GM23248 (cell line): ENCODE data around the gene CAMSAP2. TPM values are rescaled to one million over a fixed set of nuclear protein-coding genes. Genes with fewer than 3 reads are reported as not detected.

Experiments
- DNase-seq: peaks from one replicate; pipeline ENCODE4 v3.0.0-alpha.2; 2015
- H2AFZ ChIP-seq: fragments of 200-600 bp; sonication (generic); 2 replicates; pipeline ENCODE4 v1.6.1; 2016; ENCODE audit warnings: antibody characterized with exemption
- H3F3A ChIP-seq: fragments of 200-600 bp; sonication (generic); 2 replicates; pipeline ENCODE4 v1.6.1; 2016; ENCODE audit warnings: mild to moderate bottlenecking, antibody characterized with exemption, mixed run types; ENCODE audit not compliant: insufficient read depth
- H3K27ac ChIP-seq: fragments of 200-600 bp; sonication (generic); 2 replicates; pipeline ENCODE4 v1.5.1; 2016; ENCODE audit warnings: mild to moderate bottlenecking
- H3K27me3 ChIP-seq: fragments of 200-600 bp; sonication (generic); replicated peaks from 2 replicates; pipeline ENCODE4 v1.6.1; 2016; ENCODE audit warnings: mild to moderate bottlenecking; ENCODE audit not compliant: insufficient read depth
- H3K36me3 ChIP-seq: fragments of 200-600 bp; sonication (generic); 2 replicates; pipeline ENCODE4 v1.6.1; 2016; ENCODE audit warnings: low read depth, mild to moderate bottlenecking
- H3K4me1 ChIP-seq: fragments of 200-600 bp; sonication (generic); 2 replicates; pipeline ENCODE4 v1.6.1; 2016; ENCODE audit warnings: mild to moderate bottlenecking; ENCODE audit not compliant: insufficient read depth
- H3K4me2 ChIP-seq: fragments of 200-600 bp; sonication (generic); one replicate; pipeline ENCODE4 v1.6.1; 2016; ENCODE audit warnings: mild to moderate bottlenecking; ENCODE audit not compliant: unreplicated experiment
- H3K4me3 ChIP-seq: fragments of 200-600 bp; sonication (generic); 2 replicates; pipeline ENCODE4 v1.5.1; 2016; ENCODE audit warnings: mild to moderate bottlenecking
- H3K79me2 ChIP-seq: fragments of 200-600 bp; sonication (generic); 2 replicates; pipeline ENCODE4 v1.6.1; 2016; ENCODE audit warnings: mild to moderate bottlenecking; ENCODE audit not compliant: insufficient read depth
- H3K9ac ChIP-seq: fragments of 200-600 bp; sonication (generic); 2 replicates; pipeline ENCODE4 v1.6.1; 2016; ENCODE audit warnings: mild to moderate bottlenecking
- H3K9me2 ChIP-seq: fragments of 200-600 bp; sonication (generic); 2 replicates; pipeline ENCODE4 v1.6.1; 2016; ENCODE audit warnings: mixed run types, mild to moderate bottlenecking, moderate library complexity; ENCODE audit not compliant: insufficient read depth
- H3K9me3 ChIP-seq: fragments of 200-600 bp; sonication (generic); one replicate; pipeline ENCODE4 v1.6.1; 2017; ENCODE audit warnings: low read depth
- H4K20me1 ChIP-seq: fragments of 200-600 bp; sonication (generic); 2 replicates; pipeline ENCODE4 v1.6.0; 2016; ENCODE audit not compliant: insufficient read depth
- EZH2 ChIP-seq: fragments of 200-600 bp; sonication (generic); IDR thresholded peaks from 2 replicates; pipeline ENCODE4 v1.6.1; 2018; ENCODE audit warnings: antibody characterized with exemption, mild to moderate bottlenecking; ENCODE audit not compliant: insufficient read depth, poor library complexity, severe bottlenecking
- EZH2phosphoT487 ChIP-seq: fragments of 200-600 bp; sonication (generic); IDR thresholded peaks from 2 replicates; pipeline ENCODE4 v1.6.1; 2018; ENCODE audit warnings: antibody characterized with exemption, moderate library complexity, mild to moderate bottlenecking, low read depth; ENCODE audit not compliant: insufficient read depth
- WGBS, 2 experiments: methylation state at CpG; one replicate each; pipeline ENCODE4 v1.1.6; 2015 to 2017; ENCODE audit warnings: low lambda C conversion rate in 2 of 2, low coverage in 1 of 2; ENCODE audit errors: missing lambda C conversion rate in 2 of 2; 5-methylcytosine and 5-hydroxymethylcytosine counted together
- in situ Hi-C: fragments of 300-500 bp; cut with MboI; formaldehyde crosslinking; loops from 2 replicates; pipeline ENCODE4 v1.15.0; 2020
- polyA plus RNA-seq: library from polyadenylated mRNA; unstranded; fragments of >200 nt; fragmentation: Nextera tagmentation; extraction: Ambion mirVana; gene quantifications from 2 replicates; pipeline ENCODE4 v1.2.1, GENCODE V29; 2016
- total RNA-seq: library from RNA; depleted of rRNA; stranded (reverse); fragments of >200 nt; shearing (Covaris generic); gene quantifications from 2 replicates; pipeline ENCODE4 v1.2.3, GENCODE V29; 2014

Gene CAMSAP2
- total and polyA plus RNA-seq, 2 experiments from 2014 or later = 10.9 to 28.7 TPM

GRCh38 chr1:200888349-200888838 lies 149.7 kb downstream of the CAMSAP2 start:
- TF ChIP-seq EZH2phosphoT487 = no peak
- no peak for TF ChIP-seq EZH2

GRCh38 chr1:200889571-200889970 lies 150.9 kb downstream of the CAMSAP2 start:
- H3K27me3 ChIP-seq = peaks cover 48% of the 10 kb centered on the region

More at GRCh38 chr1:200888349-200888838, 149.7 kb downstream of the CAMSAP2 start:
- H3K4me1 ChIP-seq = no peaks in the 10 kb centered on the region
- H3K4me3 ChIP-seq = no peak overlapping the region
- H3K9me2 ChIP-seq = no peaks in the 10 kb centered on the region
- peaks cover 44% of the 10 kb centered on the region for H3K27me3 ChIP-seq
- no peaks in the 10 kb centered on the region for H3K9me3 ChIP-seq
- no peak overlapping the region for H3K9ac ChIP-seq
- no peak overlapping the region for H2AFZ ChIP-seq
- no peak for DNase-seq
- H3F3A ChIP-seq = no peaks in the 10 kb centered on the region
- in situ Hi-C loops = no loop called here
- H4K20me1 ChIP-seq = no peaks in the 10 kb centered on the region
- H3K79me2 ChIP-seq = no peaks in the 10 kb centered on the region
- 78 to 80% methylated on average over 7 of the region's 7 CpGs for WGBS, 2 experiments
- H3K36me3 ChIP-seq = no peaks in the 10 kb centered on the region
- no peak overlapping the region for H3K4me2 ChIP-seq
- H3K27ac ChIP-seq = no peak overlapping the region

GRCh38 chr1:200890027-200890426 lies 151.3 kb downstream of the CAMSAP2 start:
- Histone ChIP-seq H3F3A (no peaks in the 10 kb centered on the region), H3K27me3 (peaks cover 48% of the 10 kb centered on the region), H3K9ac (no peak overlapping the region), H3K4me3 (no peak overlapping the region), H3K9me3 (no peaks in the 10 kb centered on the region), H3K27ac (no peak overlapping the region), H3K4me2 (no peak overlapping the region), H3K9me2 (no peaks in the 10 kb centered on the region), H2AFZ (no peak overlapping the region), H3K36me3 (no peaks in the 10 kb centered on the region), H4K20me1 (no peaks in the 10 kb centered on the region), H3K79me2 (no peaks in the 10 kb centered on the region), H3K4me1 (no peaks in the 10 kb centered on the region)
- TF ChIP-seq EZH2 (no peak), EZH2phosphoT487 (no peak)
- DNase-seq = no peak
- in situ Hi-C loops = no loop called here
- WGBS, 2 experiments = 85 to 87% methylated on average over 15 of the region's 15 CpGs

More at GRCh38 chr1:200889571-200889970, 150.9 kb downstream of the CAMSAP2 start:
- Histone ChIP-seq H3F3A (no peaks in the 10 kb centered on the region), H3K9ac (no peak overlapping the region), H3K36me3 (no peaks in the 10 kb centered on the region), H2AFZ (no peak overlapping the region), H4K20me1 (no peaks in the 10 kb centered on the region), H3K4me1 (no peaks in the 10 kb centered on the region), H3K4me2 (no peak overlapping the region), H3K27ac (no peak overlapping the region), H3K79me2 (no peaks in the 10 kb centered on the region), H3K4me3 (no peak overlapping the region), H3K9me3 (no peaks in the 10 kb centered on the region), H3K9me2 (no peaks in the 10 kb centered on the region)
- in situ Hi-C loops = no loop called here
- 58 to 59% methylated on average over 2 of the region's 2 CpGs for WGBS, 2 experiments
- DNase-seq = no peak
- TF ChIP-seq EZH2phosphoT487 (no peak), EZH2 (no peak)

- H3K4me3 ChIP-seq = peak overlapping the region; percentile 72
- peak overlapping the region; percentile 72 for H3K9ac ChIP-seq
- no peaks in the 10 kb centered on the region for H3K9me3 ChIP-seq
- peak overlapping the region; percentile 90 for H2AFZ ChIP-seq
- peak overlapping the region; percentile 85 for H3K4me2 ChIP-seq
- in situ Hi-C loops = no loop called here
- H4K20me1 ChIP-seq = no peaks in the 10 kb centered on the region
- WGBS, 2 experiments = 4 to 5% methylated on average over 53 to 71 of the region's 72 CpGs
- H3K9me2 ChIP-seq = no peaks in the 10 kb centered on the region
- no peaks in the 10 kb centered on the region for H3K4me1 ChIP-seq
- no peaks in the 10 kb centered on the region for H3F3A ChIP-seq
- H3K27me3 ChIP-seq = peaks cover 48% of the 10 kb centered on the region
- no peaks in the 10 kb centered on the region for H3K36me3 ChIP-seq
- TF ChIP-seq EZH2 (peak; percentile 58), EZH2phosphoT487 (no peak)
- peak; percentile 55 for DNase-seq
- no peaks in the 10 kb centered on the region for H3K79me2 ChIP-seq
- H3K27ac ChIP-seq = no peak overlapping the region
These were observed 152.4 kb downstream of the CAMSAP2 start for GRCh38 chr1:200890818-200891773.
